NOMO-1 treated with DMSO at 0.1 percent for 48 hours (cell line): ENCODE results near the gene BTRC.

Experiments
- DNase-seq: peaks from one replicate; lab custom pipeline; 2025; ENCODE audit not compliant: unreplicated experiment; lab: John Stamatoyannopoulos, UW

BTRC gene

DNA sequence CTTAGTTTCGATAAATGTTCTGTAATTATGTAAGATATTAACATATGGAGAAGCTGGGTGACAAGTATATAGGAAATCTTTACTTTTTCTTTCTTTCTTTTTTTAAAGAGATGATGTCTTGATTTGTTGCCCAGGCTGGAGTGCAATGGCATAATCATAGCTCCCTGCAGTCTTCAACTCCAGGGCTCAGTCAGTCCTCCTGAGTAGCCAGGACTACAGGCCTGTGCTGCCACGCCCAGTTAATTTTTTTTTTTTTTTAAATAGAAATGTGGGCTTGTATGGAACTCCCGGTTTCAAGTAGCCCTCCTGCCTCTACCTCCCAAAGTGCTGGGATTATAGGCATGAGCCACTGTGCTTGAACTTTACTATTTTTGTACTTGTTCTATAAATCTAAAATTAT lies 122.4 kb downstream of the BTRC start:
- no peak for DNase-seq

DNA sequence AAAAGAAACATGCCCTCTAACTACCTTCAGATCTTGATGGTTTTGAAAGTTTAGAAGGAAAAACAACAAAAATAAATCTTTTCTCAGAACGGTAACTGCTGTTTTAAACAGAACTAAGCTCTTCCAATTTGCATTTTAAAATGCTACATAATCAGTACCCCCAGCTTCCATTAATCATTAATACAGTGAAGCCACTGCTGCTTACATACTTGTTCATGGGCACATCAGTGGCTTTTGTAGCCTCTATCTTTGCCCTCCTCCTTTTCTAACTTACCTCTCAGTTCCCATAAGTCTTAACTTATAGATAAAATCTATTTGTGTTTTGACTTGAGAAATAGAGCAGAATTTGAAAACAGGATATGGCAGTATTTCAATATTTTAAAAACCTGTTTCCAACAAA lies 125.0 kb downstream of the BTRC start:
- DNase-seq, result no peak

DNA sequence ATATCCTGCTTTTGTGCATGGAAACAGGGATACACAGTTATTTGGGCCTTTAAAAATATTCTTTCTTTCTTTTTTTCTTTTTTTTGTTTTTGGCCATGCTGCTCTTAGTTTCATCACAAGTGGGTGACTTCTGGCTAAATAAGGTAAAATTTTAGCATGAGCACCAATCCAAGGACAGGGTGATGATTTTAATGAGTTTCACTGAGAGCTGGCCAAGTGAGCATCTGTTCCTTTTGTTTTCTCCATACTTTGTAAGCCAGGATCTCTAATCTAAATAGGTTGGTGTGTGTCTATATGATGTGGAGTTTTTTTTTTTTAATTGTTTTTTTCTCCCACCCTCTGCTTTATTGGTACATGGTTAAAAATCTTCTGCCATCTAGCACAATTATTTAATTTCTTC lies 127.3 kb downstream of the BTRC start:
- no peak for DNase-seq

DNA sequence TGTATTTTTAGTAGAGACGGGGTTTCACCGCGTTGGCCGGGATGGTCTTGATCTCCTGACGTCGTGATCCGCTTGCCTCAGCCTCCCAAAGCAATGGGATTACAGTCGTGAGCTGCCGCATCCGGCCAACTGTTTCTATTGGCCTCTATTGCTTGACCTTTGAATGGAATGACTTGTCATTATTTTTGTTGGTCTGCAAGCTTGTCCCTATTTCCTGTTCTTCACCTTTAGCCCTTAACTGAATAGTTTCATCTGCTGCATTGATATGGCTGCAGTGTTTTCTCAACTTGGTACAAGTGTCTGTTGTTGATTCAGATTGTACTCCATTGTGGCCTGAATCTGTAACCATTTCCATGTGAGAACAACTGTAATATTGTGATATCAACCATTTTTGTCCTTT lies 128.6 kb downstream of the BTRC start:
- DNase-seq, result no peak

DNA sequence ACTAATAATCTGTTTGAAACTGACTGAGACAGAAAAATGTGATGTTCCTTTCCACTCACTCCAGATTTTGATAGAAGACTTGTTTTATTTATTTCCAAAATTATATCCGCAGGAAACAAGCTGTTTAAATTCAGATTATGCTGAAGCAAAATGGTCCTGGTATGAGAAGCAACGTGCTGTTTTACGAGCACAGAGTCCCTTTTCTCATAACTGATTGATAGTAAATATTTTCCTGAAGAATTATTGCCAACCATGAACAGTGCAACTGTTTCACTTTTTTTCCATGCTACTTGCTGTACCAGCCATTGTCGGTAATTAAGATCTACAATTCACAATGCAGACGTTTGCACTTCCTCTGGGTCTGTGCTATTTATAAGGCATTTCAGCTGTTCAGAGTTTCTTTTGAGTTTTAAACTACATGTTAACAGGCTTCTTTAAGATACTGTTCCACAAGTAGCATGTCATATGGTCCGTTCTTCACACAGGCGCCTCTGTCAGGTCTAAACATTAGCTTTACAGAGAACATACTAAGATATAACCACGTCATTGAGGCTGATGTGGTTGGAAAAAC lies 130.3 kb downstream of the BTRC start:
- peak; percentile 63 for DNase-seq

DNA sequence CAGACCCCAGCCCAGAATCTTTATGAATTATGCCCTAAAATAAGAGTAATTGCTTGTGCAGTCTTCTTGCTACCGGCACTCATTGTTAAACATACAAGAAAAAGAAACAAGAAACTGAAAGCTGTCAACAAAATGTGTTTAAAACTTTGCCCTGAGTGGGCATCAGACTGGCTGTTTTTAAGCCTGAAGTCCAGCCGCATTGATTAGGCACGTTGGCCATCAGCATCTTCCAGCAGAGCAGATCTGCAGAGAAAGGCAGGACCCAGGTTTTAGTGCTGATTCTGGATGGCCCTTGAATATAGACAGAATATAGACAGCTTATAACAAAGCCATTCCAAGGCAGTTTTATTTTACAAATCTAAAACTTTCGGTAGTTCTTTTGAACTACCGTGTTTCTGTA lies 131.2 kb downstream of the BTRC start:
- no peak for DNase-seq

DNA sequence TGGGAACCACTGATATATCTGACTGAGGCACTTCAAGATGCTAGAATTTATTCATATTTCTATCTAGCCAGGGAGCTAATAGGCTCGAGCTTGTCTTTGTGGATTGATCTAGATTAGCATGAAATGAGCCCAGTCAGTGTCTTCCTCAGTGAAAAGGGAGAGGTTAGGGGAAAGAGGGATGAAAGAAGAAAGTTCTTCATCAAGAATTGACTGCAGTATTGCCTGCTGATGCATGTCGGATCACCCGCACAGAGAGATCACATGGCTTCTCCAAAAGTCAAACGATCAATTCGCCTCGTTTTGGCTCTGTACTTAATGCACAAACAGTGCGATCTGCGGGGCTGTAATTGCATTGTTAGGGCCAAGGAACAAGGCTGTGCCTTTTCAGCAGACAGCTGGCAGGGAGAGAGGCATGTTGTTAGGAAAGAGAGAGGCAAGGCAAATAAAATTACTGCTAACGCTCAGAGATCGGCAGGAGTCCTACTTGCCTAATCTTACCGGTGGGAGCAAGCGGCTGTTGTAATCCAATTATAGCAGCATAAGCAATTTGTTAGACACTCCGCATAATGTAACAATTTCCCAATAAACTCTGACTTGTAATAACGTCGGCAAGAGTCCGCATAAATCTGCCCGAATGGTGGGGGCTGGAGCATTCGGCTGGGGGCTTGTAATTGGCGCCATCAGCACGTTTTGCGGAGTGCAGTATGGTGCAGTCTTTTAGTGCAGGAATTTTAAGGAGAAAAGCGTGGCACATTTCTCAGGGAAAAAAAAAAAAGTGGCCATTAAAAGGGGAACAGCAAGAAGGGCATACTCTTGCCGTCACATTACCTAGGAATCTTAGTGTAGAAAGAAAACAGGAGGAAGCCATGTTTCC lies 132.0 kb downstream of the BTRC start:
- peak; percentile 94 for DNase-seq

- no peak for DNase-seq
Observed at GRCh38 chr10:101487399-101487798, 133.4 kb downstream of the BTRC start.

DNA sequence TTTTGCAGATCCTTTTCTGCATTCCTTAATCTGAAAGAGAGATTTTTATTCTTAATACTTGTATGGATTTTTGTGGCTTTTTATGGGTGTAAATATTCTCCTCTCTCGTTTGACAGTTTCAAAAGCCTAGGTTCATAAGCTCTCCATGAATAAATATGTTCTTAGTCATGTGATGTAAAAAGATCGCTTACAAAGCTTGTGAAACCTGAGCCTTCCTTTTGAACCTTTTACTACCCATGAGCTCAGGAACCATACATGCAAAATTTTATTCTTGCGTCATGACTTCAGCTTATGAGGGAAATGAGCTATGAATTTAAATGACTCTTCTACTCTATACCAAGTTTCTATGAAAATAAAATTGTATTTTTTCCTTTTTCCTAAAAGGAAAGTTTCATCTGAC lies 135.4 kb downstream of the BTRC start:
- peak; percentile 59 for DNase-seq

GRCh38 chr10:101490026-101490425 lies 136.1 kb downstream of the BTRC start:
- no peak for DNase-seq

- no peak for DNase-seq
Observed at GRCh38 chr10:101492205-101492604, 138.2 kb downstream of the BTRC start.

DNA sequence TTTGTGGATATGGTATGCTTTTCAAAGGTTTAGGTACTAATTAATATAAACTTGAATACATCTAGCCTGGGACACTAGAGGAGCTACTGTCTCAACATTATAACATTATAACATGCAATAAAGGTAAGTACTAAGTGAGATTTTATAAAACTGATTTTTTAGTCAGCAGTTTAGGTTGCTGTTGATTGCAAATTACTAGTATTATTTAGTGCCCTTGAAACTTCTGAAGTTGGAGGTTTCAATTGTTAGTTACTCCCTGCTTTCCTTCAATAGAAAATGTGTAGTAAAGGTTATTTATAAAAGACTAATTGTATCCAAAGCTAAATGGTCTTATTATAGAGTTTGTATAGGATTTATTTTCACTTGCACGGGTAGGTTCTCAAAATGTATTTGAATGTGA lies 138.8 kb downstream of the BTRC start:
- no peak for DNase-seq

DNA sequence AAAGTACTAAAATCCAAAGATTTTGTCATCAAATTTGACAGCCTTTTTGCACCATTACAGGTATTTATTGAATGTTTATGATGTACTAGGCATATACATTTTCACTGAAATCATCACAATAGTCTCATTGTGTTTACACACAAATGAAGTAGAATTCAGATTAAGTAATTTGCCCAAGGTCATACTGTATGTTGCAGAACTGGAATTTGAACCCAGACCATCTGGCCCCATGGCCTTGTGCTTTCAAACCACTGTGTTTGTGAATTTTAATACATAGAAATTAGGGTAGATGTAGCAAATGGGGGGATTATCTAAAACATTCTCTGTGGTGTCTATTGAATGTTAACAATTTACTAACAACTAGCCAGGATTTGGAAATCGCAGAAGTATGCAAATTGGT lies 139.3 kb downstream of the BTRC start:
- no peak for DNase-seq

DNA sequence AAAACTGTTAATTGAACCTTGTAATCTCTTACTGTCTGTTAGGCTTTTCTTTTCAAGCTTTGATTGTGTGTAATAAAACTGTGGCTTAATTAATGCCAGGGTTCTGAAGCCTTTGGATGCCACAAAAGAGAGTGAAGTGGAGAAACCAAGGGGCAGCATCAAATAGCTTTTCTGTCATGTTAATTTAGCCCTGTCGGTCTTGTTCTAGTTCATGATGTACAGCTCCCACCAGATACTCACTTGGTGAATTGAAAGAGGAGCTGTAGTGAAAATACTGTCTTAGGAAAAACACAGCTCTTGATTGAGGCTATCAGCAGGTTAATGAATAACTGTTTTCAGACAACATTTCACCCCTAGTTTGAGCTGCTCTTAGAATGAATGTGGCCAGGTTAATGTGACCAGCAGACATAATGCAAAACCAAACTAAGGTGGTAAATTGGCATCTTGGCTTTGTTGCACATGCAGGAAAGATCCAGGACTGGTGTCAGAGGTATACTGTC lies 139.9 kb downstream of the BTRC start:
- no peak for DNase-seq

DNA sequence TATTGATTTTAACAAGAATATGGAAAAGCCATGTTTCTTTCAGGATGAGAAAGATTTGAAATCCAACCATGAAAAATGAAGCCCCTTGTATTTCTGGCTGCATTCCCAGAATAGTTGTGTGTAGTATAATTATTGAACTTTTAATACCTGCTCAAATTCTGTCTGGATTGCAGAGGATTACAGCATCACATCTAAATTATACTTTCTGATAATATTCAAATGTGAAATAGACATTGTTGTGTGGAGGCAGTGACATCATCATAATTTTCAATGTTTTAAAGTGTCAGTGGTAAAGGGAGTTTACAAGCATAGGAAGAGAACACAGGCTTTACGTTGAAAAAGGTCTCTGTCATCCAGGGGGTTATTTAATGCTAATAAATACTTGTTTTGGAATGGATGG lies 140.7 kb downstream of the BTRC start:
- no peak for DNase-seq

GRCh38 chr10:101495324-101495925 lies 141.5 kb downstream of the BTRC start:
- DNase-seq, result peak; percentile 67

DNA sequence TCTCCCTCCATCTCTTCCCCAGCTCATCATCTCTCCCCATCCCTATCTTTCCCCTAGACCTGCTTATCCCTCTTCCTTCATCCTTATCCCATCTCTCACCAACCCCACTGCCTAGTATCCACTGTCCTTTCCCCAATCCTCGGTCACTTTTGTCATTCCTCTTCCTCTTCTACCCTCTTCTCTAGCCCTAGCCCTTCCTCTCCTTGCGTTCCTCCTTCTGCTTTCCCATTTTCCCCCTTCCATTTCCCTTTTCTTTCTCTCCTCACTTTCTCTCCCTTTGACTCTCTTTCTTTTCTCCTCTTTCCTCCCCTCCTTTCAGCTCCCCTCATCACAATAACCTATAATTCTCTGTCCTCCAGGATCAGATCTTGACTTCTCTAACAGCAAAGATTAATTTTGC lies 150.5 kb downstream of the BTRC start:
- DNase-seq, result no peak

DNA sequence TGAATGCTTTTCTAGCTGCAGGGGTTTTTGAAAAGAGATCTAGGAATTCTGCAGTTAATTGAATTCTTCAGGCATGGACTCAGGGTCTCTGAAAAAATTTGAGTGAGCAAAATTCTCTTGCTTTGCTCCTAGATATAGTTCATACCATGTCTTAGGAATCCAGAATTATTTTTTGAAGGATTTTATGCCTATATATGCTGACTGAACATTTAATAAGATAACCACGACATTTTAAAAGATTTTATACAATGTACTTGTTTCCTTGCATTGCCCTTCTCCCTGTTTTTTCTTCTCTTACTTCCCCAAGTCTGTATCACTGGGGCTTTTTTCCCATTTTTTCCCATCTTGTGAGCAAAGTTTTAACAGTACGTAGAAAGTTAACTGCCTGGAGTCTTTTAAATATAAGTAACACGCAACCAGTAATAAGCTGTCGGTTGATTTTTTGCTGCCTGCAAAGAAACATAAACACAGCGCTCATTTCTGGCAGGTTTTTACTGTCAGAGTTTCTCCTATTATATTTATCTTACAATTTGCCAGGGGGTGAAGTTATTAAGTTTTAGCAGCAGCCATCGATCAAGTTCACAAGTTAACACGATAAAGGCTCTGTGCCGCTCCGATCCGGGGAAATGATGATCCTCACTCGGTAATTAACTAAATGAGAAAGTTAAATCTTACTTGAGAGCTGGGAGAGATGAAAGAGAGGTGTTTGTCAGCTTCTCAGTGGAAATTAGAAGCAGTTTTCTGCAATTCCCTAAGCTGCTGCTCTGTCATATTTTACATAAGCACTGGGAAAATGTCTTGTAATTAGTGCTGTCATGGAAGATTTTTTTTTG lies 153.1 kb downstream of the BTRC start:
- DNase-seq, result no peak

DNA sequence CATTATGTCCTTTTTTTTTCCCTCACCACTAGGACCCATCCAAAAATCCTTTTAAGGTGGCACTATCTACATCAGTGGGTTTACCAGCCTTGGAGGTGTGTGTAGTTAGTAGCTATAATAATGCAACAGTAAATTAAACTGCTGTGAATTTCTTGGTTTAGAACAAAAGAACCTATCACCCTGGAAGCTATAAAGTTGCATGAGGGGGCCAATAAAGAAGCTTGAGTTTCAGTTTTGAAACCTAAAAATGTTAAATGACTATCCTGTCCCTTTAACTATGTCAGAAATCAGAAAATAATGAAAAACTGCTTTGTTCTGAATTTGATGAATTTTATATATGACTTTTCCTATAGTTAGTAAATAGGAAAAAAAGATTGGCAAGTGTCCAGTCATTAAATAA lies 153.9 kb downstream of the BTRC start:
- no peak for DNase-seq

GRCh38 chr10:101511938-101512337 lies 158.0 kb downstream of the BTRC start:
- DNase-seq, result no peak

DNA sequence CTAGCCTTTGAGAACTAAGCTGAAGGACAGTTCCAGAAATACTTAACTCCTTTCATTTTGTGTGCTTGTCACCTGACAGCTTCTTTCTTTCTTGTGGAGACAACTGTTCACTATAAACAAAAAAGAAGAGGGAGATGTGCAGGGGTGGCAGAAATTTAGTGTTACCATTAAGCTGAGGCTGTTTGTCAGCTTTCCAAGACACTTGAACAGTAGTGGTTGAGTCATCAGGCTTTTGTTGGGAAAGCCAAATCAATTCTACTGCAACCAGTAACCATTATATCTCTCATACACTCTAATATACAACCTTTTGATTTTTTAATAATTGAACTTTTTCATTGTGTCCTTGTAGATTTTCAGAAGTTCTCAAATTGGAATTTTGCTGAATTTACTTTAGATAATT lies 158.8 kb downstream of the BTRC start:
- DNase-seq, result no peak
